GM08714 (cell line): ENCODE data around the gene RAB3C.
"Not testable (repeated sequence)": the region's sequence is repeated elsewhere in the genome, so short reads cannot be mapped to it uniquely, and the experiment has no call there.

ENCODE experiments used
- H3K4me3 ChIP-seq: fragments of 200-500 bp; sonication (Bioruptor generic); 2 replicates; pipeline ENCODE4 v1.5.1; 2014; ENCODE audit warnings: mild to moderate bottlenecking, low read length, inconsistent platforms
- ZNF274 ChIP-seq: IDR thresholded peaks from 2 replicates; pipeline ENCODE4 v1.6.1; 2012; ENCODE audit warnings: mild to moderate bottlenecking, low read depth, low read length

Gene RAB3C, protein sequence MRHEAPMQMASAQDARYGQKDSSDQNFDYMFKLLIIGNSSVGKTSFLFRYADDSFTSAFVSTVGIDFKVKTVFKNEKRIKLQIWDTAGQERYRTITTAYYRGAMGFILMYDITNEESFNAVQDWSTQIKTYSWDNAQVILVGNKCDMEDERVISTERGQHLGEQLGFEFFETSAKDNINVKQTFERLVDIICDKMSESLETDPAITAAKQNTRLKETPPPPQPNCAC

DNA sequence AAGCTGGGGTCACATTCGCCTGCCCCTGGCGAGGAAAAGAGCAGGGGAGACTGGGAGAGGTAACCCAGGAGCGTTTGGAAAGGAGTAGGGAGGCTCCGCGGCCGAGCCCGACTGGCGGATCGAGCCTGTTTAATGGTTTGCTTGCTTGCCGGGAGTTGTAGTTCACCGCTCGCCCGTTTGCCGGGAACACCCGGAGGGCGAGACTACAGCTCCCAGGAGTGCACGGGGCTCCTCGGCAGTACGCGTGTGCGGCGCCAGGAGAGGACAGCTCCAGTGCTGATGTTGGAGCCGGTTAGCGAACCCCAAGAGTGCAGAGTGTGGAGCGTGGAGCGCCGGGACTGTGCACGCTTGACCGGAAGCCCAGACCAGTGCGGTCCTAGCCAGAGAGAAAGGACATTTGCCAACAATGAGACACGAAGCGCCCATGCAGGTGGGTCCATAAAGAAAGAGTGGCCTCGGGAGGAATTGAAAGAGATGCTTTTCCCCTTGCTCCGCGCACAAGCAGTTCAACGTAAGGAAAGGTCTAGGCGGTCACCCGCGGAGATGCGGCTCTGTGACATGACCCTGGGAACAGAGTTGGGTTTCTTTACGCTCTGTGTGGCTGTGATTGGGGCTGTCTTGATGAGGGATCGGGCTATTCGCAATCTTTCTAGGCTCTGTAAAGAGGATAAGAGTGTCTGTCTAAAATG is at the start of gene RAB3C:
Gene RAB3C, plus strand, starts transcription at position 273 of the 689 bp plus-strand sequence. Its CDS starts 134 bp downstream, at position 407.
- peak within 1 kb of the TSS; percentile 65 for H3K4me3 ChIP-seq

DNA sequence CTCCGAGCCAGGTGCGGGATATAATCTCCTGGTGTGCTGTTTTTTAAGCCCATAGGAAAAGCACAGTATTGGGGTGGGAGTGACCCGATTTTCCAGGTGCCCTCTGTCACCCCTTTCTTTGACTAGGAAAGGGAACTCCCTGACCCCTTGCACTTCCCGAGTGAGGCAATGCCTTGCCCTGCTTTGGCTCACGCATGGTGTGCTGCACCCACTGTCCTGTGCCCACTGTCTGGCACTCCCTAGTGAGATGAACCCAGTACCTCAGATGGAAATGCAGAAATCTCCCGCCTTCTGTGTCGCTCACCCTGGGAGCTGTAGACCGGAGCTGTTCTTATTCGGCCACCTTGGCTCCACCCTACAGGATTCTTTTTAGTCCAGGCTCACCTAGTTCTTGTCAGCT is 40.9 kb upstream of the RAB3C start:
- not testable (repeated sequence) for H3K4me3 ChIP-seq

More for the DNA sequence above, at the start of gene RAB3C:
- no peak for TF ChIP-seq ZNF274

DNA sequence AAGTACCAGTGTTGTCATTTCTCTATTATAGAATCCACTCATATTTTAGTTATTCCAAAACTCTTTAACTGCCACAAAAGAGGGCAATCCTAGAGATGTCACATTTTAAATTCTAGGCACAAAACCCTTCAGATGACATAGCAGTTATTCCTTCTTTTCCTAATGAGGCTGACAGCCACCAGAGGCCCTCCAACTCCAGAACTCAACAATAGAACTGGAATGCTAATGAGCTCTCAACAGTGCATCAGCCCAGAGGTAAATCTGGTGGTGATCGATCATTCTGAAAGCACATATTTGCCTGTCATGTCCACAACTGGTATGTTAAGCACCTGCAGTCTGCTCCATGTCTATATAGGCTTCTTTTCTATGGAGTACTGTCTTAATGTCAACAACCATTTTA is 40.2 kb upstream of the RAB3C start:
- TF ChIP-seq ZNF274 = no peak
- H3K4me3 ChIP-seq = no peak overlapping the region

DNA sequence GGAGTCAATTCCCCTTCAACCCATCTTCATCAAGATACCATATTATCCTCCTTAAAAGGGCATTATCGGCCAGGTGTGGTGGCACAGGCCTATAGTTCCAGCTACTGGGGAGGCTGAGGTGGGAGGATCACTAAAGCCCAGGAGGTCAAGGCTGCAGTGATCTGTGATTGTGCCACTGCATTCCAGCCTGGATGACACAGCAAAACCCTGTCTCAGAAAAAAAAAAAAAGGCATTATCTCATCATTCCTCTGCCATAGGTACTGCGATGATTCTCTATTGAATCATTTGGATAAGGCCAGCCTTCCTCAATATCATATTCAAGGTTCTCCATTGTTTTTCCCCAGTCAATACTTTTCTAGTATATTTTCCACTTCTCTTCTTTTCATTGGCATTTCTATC is 39.2 kb upstream of the RAB3C start:
- H3K4me3 ChIP-seq = no peak overlapping the region
- TF ChIP-seq ZNF274 = no peak

DNA sequence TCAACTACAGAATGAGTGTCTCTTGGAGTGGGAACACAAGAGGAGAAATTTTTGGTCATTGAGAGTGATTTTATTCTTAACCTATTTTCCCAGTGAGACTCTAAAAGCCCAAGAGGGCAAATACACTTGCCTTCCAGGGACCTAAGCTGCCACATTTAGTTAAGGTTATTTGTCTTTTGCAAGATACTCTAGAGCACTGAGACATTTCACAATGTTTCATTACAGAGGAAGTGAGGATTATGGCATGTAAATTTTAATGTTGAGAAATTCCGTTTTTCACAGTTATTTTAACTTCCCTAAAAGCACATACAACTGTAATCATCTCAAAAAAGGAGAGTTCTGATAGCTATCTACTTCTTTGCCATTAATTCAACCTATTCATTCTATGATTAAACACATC is 38.7 kb upstream of the RAB3C start:
- no peak overlapping the region for H3K4me3 ChIP-seq
- no peak for TF ChIP-seq ZNF274

DNA sequence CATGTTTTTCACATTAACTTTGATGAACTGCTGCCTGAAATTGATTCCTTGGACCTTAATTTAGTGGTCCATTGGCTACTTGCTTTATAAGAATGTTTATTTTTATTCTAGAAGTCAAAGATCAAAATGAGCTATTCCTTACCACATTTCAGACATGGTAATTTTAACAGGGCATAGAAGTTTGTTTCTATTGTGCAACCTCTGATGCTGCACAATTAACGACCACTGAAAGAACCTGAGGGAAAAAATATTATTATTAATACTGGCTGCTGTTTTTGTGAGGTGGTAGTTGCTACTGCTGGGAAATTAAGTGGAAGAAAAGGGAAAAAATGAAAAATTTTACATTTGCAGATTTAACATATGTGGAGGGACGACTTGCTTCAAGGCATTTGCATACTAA is 37.9 kb upstream of the RAB3C start:
- no peak for TF ChIP-seq ZNF274
- no peak overlapping the region for H3K4me3 ChIP-seq

DNA sequence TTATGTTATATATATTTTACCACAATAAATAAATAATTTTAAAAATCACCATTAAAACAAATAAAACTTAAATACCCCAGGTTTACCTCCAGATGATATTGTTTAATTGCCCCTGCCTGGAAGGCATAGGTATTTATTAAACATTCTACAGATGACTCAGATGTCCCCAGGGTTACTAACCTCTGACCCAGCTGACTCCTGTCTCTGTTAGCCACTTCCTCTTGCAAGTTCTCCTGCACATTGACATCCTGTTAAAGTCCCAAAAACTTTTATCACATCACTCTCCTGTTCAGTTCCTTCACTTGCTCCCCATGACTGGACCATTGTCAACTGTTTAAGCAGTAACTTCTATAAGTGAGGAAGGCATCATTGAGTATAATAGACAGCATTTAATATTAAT is 37.0 kb upstream of the RAB3C start:
- H3K4me3 ChIP-seq = no peak overlapping the region

DNA sequence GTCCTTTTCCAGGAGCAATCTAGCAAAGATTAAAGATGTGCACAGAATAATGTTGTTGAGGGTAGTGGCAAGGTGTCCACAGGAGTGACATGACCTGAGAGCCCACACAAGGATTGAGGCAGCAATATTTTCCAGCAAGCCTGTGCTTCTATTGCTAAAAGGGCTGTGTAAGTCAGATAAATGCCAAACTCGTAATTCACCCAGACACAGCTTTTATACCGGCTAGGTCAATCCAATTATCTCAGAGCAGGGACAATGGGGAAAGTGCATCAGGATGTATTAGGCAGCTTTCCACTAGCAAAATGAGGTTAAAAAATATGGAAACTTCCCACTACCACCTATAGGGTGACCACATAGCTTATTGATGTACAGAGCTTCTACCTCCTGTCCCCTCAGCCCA is 34.8 kb upstream of the RAB3C start:
- no peak for TF ChIP-seq ZNF274
- no peak overlapping the region for H3K4me3 ChIP-seq

More for the DNA sequence above, 37.0 kb upstream of the RAB3C start:
- TF ChIP-seq ZNF274 = no peak

DNA sequence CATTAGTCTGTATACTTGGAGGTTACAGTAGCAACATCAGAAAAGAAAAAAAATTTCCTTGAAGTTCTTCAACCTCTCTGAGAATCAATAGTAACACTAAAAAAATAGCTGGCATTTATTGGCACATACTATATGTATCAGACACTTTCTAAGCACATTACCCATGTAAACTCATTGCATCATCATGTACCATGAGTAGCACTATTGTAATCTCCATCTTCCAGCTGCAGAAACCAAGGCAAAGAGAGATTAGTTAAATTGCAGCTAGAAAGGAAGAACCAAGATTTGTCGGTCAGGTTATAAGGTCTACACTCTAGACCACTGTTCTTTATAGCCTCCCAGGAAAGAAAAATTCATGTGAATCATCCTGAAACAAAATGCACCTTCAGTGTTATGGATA is 31.4 kb upstream of the RAB3C start:
- no peak for TF ChIP-seq ZNF274
- no peak overlapping the region for H3K4me3 ChIP-seq

DNA sequence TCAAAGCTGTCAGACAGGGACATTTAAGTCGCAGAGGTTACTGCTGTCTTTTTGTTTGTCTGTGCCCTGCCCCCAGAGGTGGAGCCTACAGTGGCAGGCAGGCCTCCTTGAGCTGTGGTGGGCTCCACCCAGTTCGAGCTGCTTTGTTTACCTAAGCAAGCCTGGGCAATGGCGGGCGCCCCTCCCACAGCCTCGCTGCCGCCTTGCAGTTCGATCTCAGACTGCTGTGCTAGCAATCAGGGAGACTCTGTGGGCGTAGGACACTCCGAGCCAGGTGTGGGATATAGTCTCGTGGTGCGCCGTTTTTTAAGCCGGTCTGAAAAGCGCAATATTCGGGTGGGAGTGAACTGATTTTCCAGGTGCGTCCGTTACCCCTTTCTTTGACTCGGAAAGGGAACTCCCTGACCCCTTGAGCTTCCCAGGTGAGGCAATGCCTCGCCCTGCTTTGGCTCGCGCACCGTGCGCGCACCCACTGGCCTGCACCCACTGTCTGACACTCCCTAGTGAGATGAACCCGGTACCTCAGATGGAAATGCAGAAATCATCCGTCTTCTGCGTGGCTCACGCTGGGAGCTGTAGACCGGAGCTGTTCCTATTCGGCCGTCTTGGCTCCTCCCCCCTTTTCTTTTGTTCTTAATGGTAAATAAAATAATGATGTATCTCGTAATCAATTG is 25.1 kb upstream of the RAB3C start:
- H3K4me3 ChIP-seq = not testable (repeated sequence)

DNA sequence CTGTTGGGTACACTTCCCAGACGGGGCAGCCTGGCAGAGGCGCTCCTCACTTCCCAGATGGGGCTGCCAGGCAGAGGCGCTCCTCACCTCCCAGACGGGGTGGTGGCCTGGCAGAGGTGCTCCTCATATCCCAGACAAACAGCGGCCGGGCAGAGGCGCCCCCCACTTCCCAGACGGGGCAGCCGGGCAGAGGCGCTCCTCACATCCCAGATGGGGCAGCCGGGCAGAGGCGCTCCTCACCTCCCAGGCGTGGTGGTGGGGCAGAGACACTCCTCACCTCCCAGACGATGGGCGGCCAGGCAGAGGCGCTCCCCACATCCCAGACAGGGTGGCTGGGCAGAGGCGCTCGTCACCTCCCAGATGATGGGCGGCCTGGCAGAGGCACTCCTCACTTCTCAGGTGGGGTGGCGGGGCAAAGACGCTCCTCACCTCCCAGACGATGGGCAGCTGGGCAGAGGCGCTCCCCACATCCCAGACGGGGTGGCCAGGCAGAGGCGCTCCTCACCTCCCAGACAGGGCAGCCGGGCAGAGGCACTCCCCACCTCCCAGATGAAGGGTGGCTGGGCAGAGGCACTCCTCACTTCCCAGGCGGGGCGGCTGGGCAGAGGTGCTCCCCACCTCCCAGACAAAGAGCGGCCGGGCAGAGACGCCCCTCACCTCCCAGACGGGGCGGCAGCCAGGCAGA is 19.7 kb upstream of the RAB3C start:
- not testable (repeated sequence) for H3K4me3 ChIP-seq

DNA sequence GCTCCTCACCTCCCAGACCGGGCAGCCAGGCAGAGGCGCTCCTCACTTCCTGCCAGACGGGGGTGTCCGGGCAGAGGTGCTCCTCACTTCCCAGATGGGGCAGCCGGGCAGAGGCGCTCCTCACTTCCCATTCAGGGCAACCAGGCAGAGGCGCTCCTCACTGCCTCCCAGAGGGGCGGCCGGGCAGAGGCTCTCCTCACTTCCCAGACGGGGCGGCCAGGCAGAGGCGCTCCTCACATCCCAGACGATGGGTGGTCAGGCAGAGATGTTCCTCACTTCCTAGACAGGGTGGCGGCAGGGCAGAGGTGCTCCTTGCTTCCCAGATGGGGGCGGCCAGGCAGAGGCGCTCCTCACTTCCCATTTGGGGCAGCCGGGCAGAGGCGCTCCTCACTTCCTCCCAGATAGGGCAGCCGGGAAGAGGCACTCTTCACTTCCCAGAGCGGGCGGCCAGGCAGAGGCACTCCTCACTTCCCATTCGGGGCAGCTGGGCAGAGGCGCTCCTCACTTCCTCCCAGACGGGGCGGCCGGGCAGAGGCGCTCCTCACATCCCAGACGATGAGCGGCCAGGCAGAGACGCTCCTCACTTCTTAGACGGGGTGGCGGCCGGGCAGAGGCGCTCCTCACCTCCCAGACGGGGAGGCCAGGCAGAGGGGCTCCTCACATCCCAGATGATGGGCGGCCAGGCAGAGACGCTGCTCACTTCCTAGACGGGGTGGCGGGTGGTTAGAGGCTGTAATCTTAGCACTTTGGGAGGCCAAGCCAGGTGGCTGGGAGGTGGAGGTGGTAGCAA is 18.6 kb upstream of the RAB3C start:
- not testable (repeated sequence) for H3K4me3 ChIP-seq

DNA sequence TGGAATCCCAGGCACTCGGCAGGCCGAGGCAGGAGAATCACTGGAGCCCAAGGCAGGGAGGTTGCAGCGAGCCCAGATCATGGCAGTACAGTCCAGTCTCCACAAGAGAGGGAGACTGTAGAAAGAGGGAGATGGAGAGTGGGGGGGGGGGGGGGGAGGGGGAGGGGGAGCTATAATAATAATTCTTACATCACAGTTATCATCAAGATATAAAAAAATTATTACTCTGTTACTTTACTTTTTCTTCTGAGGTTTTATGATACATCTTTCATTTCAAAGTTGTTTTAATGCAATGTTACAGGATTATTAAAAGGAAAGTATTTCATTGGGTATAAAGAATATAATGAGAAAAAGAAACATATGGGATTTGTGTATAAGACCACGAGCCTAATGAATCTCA is 17.8 kb upstream of the RAB3C start:
- no peak overlapping the region for H3K4me3 ChIP-seq
- no peak for TF ChIP-seq ZNF274

DNA sequence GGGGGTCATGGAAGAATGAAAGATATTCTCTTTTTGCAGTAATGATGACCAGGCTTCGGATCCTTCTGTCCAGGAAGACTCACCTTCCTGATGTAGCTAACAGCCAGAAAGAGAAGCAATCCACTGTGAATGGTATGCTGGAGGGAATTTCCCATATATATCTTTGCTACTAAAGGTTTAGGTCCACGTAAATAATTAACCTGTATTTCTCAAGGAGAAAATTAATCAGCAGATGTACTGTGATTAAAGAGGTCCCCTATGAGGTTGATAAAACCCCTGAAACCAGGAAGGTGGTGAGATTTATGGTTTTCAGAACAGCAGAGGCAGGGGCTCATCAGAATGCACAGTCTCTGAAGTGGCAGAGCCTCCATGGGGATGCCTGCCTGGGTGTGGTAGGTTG is 11.4 kb upstream of the RAB3C start:
- no peak overlapping the region for H3K4me3 ChIP-seq

DNA sequence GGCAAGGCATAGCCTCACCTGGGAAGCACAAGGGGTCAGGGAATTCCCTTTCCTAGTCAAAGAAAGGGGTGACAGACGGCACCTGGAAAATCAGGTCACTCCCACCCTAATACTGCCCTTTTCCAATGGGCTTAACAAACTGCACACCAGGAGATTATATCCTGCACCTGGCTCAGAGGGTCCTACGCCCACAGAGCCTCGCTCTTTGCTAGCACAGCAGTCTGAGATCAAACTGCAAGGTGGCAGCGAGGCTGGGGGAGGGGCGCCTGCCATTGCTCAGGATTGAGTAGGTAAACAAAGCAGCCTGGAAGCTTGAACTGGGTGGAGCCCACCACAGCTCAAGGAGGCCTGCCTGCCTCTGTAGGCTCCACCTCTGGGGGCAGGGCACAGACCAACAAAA is 9.9 kb upstream of the RAB3C start:
- not testable (repeated sequence) for H3K4me3 ChIP-seq

More for the DNA sequence above, 11.4 kb upstream of the RAB3C start:
- no peak for TF ChIP-seq ZNF274
